H54 (cell line): ENCODE measurements around the gene CSNK2A1.

Experiments used
- DNase-seq: peaks from one replicate; pipeline ENCODE4 v3.0.0; 2011; ENCODE audit warnings: low spot score, mixed read lengths; ENCODE audit not compliant: insufficient read length
- FAIRE-seq: peaks from 3 replicates; lab custom pipeline; 2011; peaks lifted over from hg19 to GRCh38; lab: Jason Lieb, UNC
- POLR2A ChIP-seq: IDR thresholded peaks from 2 replicates; pipeline ENCODE4 v1.6.1; 2011; ENCODE audit warnings: low read depth, mild to moderate bottlenecking, low read length

CSNK2A1 gene

DNA sequence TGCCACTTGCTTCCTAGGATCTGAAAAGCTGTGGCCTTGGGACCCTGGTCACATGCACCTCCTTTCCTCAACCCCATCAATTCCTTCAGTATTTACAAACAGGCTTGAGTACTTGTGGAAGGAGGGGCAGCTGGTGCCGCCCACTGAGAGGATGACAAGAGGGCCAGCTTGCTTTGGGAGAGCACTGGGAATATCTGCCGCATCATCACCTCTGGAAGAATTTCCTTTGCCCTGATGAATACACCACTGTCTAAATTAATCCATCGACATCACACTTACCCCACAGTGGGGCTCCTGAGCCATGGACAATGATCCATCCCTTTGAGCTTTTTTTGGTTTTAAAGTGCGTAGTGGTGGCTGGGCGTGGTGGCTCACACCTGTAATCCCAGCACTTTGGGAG, 107.1 kb downstream of the CSNK2A1 start:
- DNase-seq (no peak), FAIRE-seq (no peak)
- TF ChIP-seq POLR2A = no peak

DNA sequence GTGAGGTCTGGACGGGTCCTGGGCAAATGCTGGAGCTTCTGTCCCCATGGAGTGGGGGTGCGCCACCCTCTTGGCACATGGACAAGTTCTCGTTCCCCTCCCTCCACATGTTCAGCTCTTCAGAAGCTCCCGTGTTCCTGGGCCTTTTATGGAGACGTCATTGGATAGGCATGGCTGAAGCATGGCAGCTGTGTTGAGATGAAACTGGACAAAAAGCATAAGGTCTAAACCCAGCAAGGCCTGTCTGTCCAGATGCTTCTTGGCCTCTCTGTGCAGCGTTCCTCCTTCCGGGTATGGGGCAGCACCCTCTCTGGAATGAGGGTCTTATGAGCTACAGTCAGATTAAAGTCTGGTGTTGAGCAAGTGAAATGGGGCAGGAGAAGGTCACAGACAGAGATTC, 108.0 kb downstream of the CSNK2A1 start:
- DNase-seq (no peak), FAIRE-seq (no peak)
- TF ChIP-seq POLR2A = no peak

DNA sequence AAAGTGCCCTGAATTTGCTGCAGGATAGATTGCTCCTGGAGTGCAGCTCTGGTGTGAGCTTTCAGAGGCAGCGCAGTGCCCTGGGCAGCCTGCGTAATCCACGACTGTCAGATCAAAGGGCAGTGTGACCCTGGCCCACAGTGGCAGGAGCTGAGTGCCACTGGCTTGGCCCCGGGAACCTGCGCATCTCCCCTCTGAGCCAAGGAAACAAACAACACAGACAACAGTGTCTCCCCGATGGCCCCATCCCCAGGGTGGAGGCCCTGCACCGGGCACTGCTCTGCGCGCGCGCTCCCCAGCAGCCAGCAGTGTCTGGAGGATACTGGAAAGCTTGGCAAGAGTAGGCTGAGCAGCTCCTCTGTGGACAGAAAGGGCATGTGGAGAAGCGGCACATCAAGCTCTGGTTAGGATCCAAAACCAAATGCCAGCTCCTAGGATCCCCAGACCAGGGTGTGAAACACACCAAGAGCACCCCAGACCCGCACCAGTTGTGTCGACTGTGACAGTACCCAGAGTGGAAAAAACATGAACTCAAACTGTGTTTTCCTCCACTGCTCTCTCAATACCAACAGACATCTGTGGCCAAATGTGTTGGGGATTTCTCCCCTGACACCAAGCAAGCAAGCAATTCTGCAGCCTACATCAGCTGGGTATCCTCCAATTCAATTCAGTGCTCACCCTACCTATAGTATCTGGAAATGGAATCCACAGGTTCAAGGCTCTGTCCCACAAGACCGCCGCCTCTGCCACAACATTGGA, 108.8 kb downstream of the CSNK2A1 start:
- DNase-seq (no peak), FAIRE-seq (no peak)
- no peak for TF ChIP-seq POLR2A

DNA sequence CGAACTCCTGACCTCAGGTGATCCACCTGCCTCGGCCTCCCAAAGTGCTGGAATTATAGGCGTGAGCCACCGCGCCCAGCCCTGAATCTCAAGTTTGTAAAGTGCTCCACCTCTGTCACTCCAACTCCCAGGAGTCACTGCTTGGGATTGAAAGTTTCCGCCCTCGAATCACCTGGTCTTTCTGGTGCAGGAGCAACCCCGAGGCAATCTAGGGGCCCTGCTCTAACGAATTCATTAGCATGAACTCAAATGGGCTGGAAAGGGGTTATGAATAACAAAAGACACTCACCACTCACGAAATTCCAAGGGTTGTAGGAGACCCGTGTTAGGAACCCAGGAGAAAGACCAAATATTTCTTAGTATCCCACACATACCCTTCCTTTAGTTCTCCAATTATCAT, 109.4 kb downstream of the CSNK2A1 start:
- DNase-seq (no peak), FAIRE-seq (no peak)
- TF ChIP-seq POLR2A = no peak

DNA sequence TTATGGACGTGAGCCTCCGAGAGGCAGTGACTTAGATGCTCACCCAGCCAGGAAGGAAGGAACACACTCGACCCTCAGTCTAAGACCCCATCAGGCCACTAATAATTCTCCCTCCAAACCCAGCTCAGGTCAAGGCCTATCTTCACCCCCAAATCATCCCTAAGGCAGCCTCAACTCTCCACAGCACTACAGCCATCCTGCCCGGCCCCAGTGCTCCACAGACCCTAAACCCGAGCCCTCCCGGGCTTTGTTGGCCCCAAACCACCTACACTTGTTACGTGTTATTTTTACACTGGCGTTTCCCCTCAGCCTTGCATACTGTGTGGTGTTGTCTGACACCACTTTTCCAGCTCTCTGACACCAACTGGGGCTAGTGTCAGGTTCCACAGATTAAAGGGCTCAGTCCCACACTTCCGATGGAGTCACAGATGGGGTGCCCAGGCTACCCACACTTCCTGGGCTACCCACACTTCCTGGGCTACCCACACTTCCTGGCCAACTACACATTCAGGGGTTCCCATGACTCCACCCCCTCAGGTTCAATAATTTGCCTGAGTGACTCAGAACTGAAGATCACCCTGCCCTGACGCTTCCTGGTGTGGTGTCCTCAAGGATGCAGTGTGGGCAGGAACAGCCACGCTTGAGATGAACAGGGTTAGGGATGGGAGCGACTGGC, 110.2 kb downstream of the CSNK2A1 start:
- no peak for TF ChIP-seq POLR2A
- FAIRE-seq = no peak
- no peak for DNase-seq

DNA sequence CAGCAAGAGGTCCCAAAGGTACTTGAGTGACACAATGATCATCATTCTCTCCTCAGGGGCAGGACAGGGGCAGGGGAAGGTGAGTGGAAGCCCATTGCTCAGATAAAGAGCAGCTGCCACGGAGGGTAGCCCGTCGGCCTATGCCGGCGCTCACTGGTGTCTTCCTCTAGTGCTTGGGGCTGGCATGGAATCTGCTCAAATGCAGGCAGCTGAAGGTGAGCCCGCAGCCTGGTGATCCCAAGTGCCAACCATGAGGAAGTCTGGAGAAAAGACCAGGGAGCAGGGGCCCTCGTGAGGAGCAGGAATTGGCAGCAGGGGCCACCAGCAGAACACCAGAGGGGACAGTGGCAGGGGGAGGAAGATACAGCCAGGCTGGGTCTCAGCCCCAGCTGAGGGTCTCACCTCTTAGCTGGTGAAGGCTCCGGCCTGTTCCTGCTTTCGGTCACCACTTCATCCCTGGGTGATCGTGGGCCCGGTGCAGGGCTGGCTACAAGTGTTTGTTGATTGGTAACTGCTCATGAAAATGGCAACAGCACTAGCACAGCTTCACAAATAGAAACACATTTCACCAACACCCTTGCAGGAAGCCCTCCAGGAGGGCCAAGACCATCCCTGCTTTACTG, 110.8 kb downstream of the CSNK2A1 start:
- no peak for FAIRE-seq
- no peak for DNase-seq
- TF ChIP-seq POLR2A = no peak

DNA sequence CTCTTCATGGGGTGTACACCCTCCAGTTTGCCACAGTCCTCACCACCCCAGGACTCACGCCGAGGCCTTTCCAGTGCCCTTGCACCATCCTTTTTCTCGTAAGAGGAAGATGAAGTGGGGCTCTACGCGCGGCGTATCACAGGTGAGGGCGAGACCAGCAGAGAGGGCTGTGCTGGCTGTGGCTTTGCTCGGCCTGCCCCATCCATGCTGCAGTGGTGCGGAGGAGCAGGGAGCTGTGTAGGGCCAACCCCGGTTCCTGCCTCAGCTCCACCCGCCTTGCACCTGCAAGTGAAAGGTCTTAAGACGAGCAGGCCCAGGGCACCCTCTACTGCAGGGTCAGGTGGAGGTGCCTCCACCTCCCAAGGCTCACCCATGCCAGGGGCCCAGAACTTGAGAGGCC, 111.4 kb downstream of the CSNK2A1 start:
- DNase-seq (no peak), FAIRE-seq (no peak)
- no peak for TF ChIP-seq POLR2A

DNA sequence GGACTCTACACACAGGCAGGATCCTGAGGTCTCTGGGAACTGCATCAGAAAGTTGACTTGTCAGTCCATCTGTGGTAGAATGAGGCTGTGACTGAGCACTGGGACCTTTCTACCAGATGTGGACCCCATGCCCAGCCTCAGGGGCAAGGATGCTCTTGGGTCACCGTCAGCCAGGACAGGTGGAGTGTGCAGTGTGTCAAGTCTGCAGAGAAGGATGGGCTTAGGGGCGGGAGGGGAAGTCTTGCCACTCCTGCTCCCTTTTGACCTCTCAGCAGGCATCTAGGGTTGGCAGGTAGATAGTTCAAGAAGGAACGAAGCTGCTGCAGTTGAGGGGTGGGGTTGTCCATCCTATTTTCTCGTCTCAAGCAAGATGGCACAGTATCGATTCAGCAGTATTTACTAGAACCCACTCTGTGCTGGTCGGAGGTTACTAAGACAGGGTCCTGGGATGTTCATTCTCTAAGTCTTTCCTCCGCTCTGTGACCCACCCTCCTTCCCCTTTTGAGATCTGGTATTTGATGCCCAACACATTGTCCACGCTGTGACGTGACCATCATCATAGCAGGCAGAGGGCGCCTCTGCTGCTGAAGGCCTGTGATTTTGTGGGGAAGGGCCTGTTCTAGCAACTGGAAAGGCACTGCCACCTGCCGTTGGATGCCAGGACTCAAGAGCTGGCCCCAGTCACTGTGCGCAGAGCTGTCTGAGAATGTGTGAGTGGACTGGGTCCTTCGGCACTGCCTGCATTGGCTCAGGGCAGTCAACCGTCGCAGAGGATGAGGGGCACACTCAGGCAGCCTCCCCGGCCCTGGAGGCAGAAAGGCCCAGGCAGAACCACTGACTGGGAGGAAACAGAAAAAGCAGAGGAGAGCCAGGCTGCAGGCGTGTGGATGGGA, 112.3 kb downstream of the CSNK2A1 start:
- FAIRE-seq (no peak), DNase-seq (no peak)
- TF ChIP-seq POLR2A = no peak

DNA sequence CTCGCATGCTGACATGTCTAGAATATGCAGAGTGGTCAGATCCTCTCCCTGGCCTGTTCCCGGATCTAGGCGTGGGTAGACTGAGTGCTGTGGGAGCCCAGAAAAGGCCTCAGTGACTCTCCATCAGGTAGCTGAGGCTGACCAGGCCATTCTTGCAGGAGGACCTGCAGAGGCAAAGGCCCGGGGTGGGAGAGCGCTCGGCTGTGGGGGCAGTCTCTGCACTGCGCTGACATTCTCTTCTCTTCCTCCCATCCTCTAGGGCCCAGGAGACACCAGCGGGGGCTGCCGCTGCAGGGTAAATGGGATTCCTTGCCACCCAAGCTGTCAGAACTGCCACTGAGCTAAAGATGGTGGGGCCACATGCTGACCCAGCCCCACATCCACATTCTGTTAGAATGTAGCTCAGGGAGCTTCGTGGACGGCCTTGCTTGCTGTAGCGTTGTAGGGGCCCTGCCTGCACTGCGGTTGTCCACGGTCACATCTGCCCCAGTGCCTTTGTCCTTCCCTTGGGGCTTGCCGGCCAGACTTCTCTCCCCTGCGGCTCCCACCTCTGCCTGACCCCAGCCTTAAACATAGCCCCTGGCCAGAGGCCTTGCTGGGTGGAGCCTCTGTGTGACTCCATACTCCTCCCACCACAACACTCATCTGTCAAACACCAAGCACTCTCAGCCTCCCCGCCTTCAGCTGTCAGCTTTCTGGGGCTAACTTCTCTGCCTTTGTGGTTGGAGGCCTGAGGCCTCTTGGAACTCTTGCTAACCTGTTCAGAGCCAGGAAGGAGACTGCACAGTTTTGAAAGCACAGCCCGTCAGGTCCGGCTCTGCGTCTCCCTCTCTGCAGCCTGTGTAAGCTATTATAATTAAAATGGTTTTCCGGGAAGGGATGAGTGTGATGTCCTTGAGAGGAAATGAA, 113.2 kb downstream of the CSNK2A1 start:
- TF ChIP-seq POLR2A = no peak
- DNase-seq (no peak), FAIRE-seq (no peak)

DNA sequence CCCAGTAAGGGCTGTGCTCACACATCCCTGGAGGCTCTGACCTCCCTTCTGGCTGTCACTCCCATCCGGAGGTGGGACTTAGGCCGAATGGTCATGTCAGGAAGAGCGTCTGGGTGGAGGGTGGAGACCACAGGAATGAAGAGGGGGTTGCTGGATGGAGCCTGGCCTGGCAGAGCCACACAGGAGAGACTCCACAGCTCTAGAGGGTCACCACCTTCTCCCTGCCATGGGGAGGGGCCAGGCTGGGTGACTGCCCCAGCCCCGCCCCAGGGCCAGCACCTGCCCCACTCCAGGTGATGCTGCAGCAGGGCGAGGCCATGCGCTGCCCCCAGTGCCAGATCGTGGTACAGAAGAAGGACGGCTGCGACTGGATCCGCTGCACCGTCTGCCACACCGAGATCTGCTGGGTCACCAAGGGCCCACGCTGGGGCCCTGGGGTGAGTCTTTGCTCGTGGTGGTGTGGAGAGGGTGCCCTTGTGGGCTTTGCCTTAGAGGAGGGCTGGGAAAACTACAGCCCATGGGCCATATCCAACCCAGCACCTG, 114.9 kb downstream of the CSNK2A1 start:
- no peak for TF ChIP-seq POLR2A
- DNase-seq (no peak), FAIRE-seq (no peak)

DNA sequence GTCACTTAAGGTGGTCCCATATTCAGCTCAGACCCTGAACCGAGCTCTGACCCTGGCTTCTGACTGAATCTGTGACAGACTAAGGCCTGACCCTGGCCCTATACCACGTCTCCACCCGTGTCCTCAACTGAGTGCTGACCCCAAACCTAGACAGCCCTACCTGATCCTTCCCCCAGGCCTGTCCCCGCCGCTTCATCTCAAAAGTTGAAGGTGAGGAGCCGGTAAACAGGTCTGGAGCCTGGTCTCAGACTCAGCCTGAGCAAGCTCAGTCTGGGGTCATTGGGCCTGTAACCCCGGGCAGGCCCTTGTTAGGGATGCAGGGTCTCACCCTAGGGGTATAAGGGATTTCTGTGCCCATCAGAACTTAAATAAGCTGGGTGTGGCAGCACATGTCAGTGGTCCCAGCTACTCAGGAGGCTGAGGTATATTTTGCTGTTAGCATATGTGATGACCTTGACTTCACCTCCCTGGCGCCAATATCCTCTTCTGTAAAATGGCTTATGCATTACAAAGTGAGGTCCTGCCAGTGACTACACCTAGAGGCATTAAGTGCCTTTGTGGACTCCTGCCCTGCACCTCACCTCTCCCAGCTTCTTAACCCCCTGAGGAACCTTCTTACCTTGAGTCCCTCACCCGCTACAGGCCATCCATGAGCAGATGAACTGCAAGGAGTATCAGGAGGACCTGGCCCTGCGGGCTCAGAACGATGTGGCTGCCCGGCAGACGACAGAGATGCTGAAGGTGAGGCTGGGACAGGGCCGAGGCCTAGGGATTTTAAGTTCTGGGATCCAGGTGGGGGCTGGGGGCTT, 115.5 kb downstream of the CSNK2A1 start:
- TF ChIP-seq POLR2A = no peak
- DNase-seq (no peak), FAIRE-seq (no peak)

DNA sequence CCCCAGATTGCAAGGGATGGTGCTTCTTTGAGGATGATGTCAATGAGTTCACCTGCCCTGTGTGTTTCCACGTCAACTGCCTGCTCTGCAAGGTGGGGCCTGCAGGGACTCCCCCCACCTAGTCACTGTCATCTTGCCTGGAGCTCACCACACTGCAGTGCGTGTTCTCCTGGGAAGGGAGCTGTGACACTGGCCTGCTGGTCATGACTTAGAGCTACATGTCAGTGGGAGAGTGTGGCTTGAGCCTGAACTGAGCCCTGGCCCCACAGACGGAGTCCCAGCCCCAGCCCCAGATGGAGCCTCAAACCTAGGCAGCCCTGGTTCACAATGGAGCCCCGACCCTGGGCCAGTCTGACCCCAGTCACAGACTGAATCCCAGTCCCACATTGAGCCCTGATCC, 116.2 kb downstream of the CSNK2A1 start:
- FAIRE-seq (no peak), DNase-seq (no peak)
- no peak for TF ChIP-seq POLR2A
